GM23338 (cell line): ENCODE results near the gene RNASET2. TPM values are rescaled to one million over a fixed set of nuclear protein-coding genes. Genes with fewer than 3 reads are reported as not detected.

Source experiments
- ATAC-seq: fragments of 200-7000 bp; cut with Tn5 transposase; 3 replicates; pipeline ENCODE4 v1.9.1; 2020
- DNase-seq: peaks from one replicate; pipeline ENCODE4 v3.0.0-alpha.2; 2015; ENCODE audit warnings: low spot score
- H2AFZ ChIP-seq: fragments of 200-600 bp; sonication (generic); 2 replicates; pipeline ENCODE4 v1.8.0; 2016; ENCODE audit warnings: antibody characterized with exemption, mild to moderate bottlenecking, moderate library complexity
- H3F3A ChIP-seq: fragments of 200-600 bp; sonication (generic); replicated peaks from 2 replicates; pipeline ENCODE4 v1.8.0; 2017; ENCODE audit warnings: antibody characterized with exemption, mixed run types, low read depth
- H3K27ac ChIP-seq: fragments of 200-600 bp; sonication (generic); 2 replicates; pipeline ENCODE4 v1.6.1; 2016; ENCODE audit warnings: low read depth
- H3K27me3 ChIP-seq: fragments of 200-600 bp; sonication (generic); 2 replicates; pipeline ENCODE4 v1.8.0; 2016; ENCODE audit warnings: mild to moderate bottlenecking, mixed run types, moderate library complexity; ENCODE audit not compliant: insufficient read depth
- H3K36me3 ChIP-seq: fragments of 200-600 bp; sonication (generic); 2 replicates; pipeline ENCODE4 v1.8.0; 2016; ENCODE audit warnings: mild to moderate bottlenecking; ENCODE audit not compliant: insufficient read depth
- H3K4me1 ChIP-seq: fragments of 200-600 bp; sonication (generic); 2 replicates; pipeline ENCODE4 v1.8.0; 2016; ENCODE audit warnings: mild to moderate bottlenecking, moderate library complexity; ENCODE audit not compliant: insufficient read depth
- H3K4me2 ChIP-seq: fragments of 200-600 bp; sonication (generic); 2 replicates; pipeline ENCODE4 v1.7.1; 2017; ENCODE audit warnings: mixed run types
- H3K4me3 ChIP-seq: fragments of 200-600 bp; sonication (generic); 2 replicates; pipeline ENCODE4 v1.6.1; 2016; ENCODE audit warnings: mixed run types
- H3K79me2 ChIP-seq: fragments of 200-600 bp; sonication (generic); replicated peaks from 2 replicates; pipeline ENCODE4 v1.8.0; 2017; ENCODE audit warnings: mild to moderate bottlenecking; ENCODE audit not compliant: insufficient read depth
- H3K9me2 ChIP-seq: fragments of 200-600 bp; sonication (generic); 2 replicates; pipeline ENCODE4 v1.8.0; 2017; ENCODE audit not compliant: insufficient read depth
- H4K20me1 ChIP-seq: fragments of 200-600 bp; sonication (generic); replicated peaks from 2 replicates; pipeline ENCODE4 v1.8.0; 2017; ENCODE audit warnings: mild to moderate bottlenecking; ENCODE audit not compliant: insufficient read depth
- H3K27ac Mint-ChIP-seq: 2 replicates; pipeline ENCODE4 v1.8.0; 2020; ENCODE audit warnings: inconsistent platforms, mild to moderate bottlenecking, moderate library complexity, mixed read lengths
- H3K27me3 Mint-ChIP-seq: 3 replicates; pipeline ENCODE4 v1.8.0; 2022; ENCODE audit warnings: low read depth, mild to moderate bottlenecking, moderate library complexity, mixed read lengths, inconsistent platforms; ENCODE audit not compliant: insufficient read depth, poor library complexity
- H3K36me3 Mint-ChIP-seq: 3 replicates; pipeline ENCODE4 v1.8.0; 2021; ENCODE audit warnings: low read depth, mild to moderate bottlenecking, inconsistent platforms, moderate library complexity, mixed read lengths
- H3K4me1 Mint-ChIP-seq: 3 replicates; pipeline ENCODE4 v1.8.0; 2020; ENCODE audit warnings: mild to moderate bottlenecking, inconsistent platforms, mixed read lengths
- H3K4me3 Mint-ChIP-seq: 3 replicates; pipeline ENCODE4 v1.8.0; 2021; ENCODE audit warnings: moderate library complexity, mild to moderate bottlenecking, inconsistent platforms, mixed read lengths
- H3K9me3 Mint-ChIP-seq: 3 replicates; pipeline ENCODE4 v1.8.0; 2020; ENCODE audit warnings: moderate library complexity, mild to moderate bottlenecking, inconsistent platforms, mixed read lengths
- CREB1 ChIP-seq: fragments of 250-450 bp; sonication (Bioruptor Pico); IDR thresholded peaks from 2 replicates; pipeline ENCODE4 v1.5.0; 2020; ENCODE audit warnings: low read depth, mild to moderate bottlenecking, moderate library complexity
- CTCF ChIP-seq, 2 experiments: fragments of 200-600 bp in 1 of 2; sonication (generic) in 1 of 2; conservative IDR thresholded peaks; 2 replicates each; pipeline versions ENCODE4 v1.5.1 to v1.6.1; 2016 to 2017; ENCODE audit warnings: antibody characterized with exemption in 2 of 2, low read depth in 2 of 2, mild to moderate bottlenecking in 2 of 2, moderate library complexity in 1 of 2
- ETS1 ChIP-seq: IDR thresholded peaks from 2 replicates; pipeline ENCODE4 v1.6.1; 2016; ENCODE audit warnings: antibody characterized with exemption
- EZH2 ChIP-seq: fragments of 200-600 bp; sonication (generic); IDR thresholded peaks from one replicate; pipeline ENCODE4 v1.8.0; 2017; ENCODE audit warnings: antibody characterized with exemption, mild to moderate bottlenecking, low read depth; ENCODE audit not compliant: unreplicated experiment
- EZH2phosphoT487 ChIP-seq: fragments of 200-600 bp; sonication (generic); IDR thresholded peaks from one replicate; pipeline ENCODE4 v1.8.1; 2018; ENCODE audit warnings: antibody characterized with exemption; ENCODE audit not compliant: unreplicated experiment
- JUNB ChIP-seq: IDR thresholded peaks from one replicate; pipeline ENCODE4 v1.6.1; 2016; ENCODE audit warnings: antibody characterized with exemption; ENCODE audit not compliant: unreplicated experiment
- NANOG ChIP-seq: IDR thresholded peaks from 2 replicates; pipeline ENCODE4 v1.6.1; 2016; ENCODE audit warnings: antibody characterized with exemption, borderline replicate concordance
- POLR2AphosphoS5 ChIP-seq: IDR thresholded peaks from 2 replicates; pipeline ENCODE4 v1.6.1; 2016; ENCODE audit warnings: antibody characterized with exemption, low read depth
- REST ChIP-seq: IDR thresholded peaks from one replicate; pipeline ENCODE4 v1.6.1; 2018; ENCODE audit warnings: antibody characterized with exemption; ENCODE audit not compliant: unreplicated experiment
- STAT1 ChIP-seq: IDR thresholded peaks from one replicate; pipeline ENCODE4 v1.6.1; 2016; ENCODE audit warnings: antibody characterized with exemption; ENCODE audit not compliant: unreplicated experiment
- ZNF114 ChIP-seq: fragments of 250-450 bp; sonication (Bioruptor Pico); IDR thresholded peaks from 2 replicates; pipeline ENCODE4 v1.5.0; 2020; ENCODE audit warnings: mild to moderate bottlenecking, moderate library complexity
- ZNF331 ChIP-seq: fragments of 250-450 bp; sonication (Bioruptor Pico); IDR thresholded peaks from 2 replicates; pipeline ENCODE4 v1.5.0; 2020; ENCODE audit warnings: low read depth, mild to moderate bottlenecking, moderate library complexity
- ZNF462 ChIP-seq: fragments of 250-450 bp; sonication (Bioruptor Pico); IDR thresholded peaks from 2 replicates; pipeline ENCODE4 v1.5.0; 2020; ENCODE audit warnings: mild to moderate bottlenecking, moderate library complexity
- polyA plus RNA-seq: library from polyadenylated mRNA; unstranded; fragments of >200 nt; fragmentation: Nextera tagmentation; extraction: Ambion mirVana; gene quantifications from 2 replicates; pipeline ENCODE4 v1.2.1, GENCODE V29; 2016
- total RNA-seq: library from RNA; depleted of rRNA; stranded (reverse); fragments of >200 nt; shearing (Covaris generic); gene quantifications from 2 replicates; pipeline ENCODE4 v1.2.3, GENCODE V29; 2014

Gene RNASET2
- total and polyA plus RNA-seq, 2 experiments from 2014 or later = 40.5 to 62.8 TPM

- no peak for DNase-seq
- Histone ChIP-seq H3K36me3 (no peaks in the 10 kb centered on the region), H3F3A (no peaks in the 10 kb centered on the region), H3K4me1 (0 out of 2 replicates have a peak, but pooled peaks cover 2% of the 10 kb centered on the region), H4K20me1 (no peaks in the 10 kb centered on the region), H2AFZ (no peak overlapping the region), H3K27me3 (no peaks in the 10 kb centered on the region), H3K27ac (no peak overlapping the region), H3K4me3 (no peak overlapping the region), H3K4me2 (no peak overlapping the region), H3K9me2 (no peaks in the 10 kb centered on the region), H3K79me2 (no peaks in the 10 kb centered on the region)
- Mint-ChIP-seq H3K27ac (no peak overlapping the region), H3K4me1 (peaks cover 21% of the 10 kb centered on the region), H3K36me3 (peaks cover 9% of the 10 kb centered on the region; the same call in 1 of the 3 replicates), H3K4me3 (no peak overlapping the region), H3K27me3 (peaks cover 22% of the 10 kb centered on the region), H3K9me3 (peaks cover 7% of the 10 kb centered on the region)
- ATAC-seq = no peak
- TF ChIP-seq CTCF (conservative IDR thresholded peaks at IDR 0.05; ENCODE audit: low read depth in 2 of 2) = no peak
- TF ChIP-seq ZNF331 (CRISPR knock-in tag) = no peak
- TF ChIP-seq ETS1 = no peak
- no peak for TF ChIP-seq EZH2
- TF ChIP-seq JUNB = no peak
- TF ChIP-seq REST = no peak
- TF ChIP-seq STAT1 = no peak
- no peak for TF ChIP-seq POLR2AphosphoS5
- TF ChIP-seq CREB1 (CRISPR knock-in tag) = no peak
- no peak for TF ChIP-seq ZNF462 (CRISPR knock-in tag)
- TF ChIP-seq NANOG = no peak
- no peak for TF ChIP-seq ZNF114 (CRISPR knock-in tag)
- TF ChIP-seq EZH2phosphoT487 = no peak
Measured at GRCh38 chr6:166900130-166900708, 56.1 kb downstream of the RNASET2 start.
